GM13976 (cell line): ENCODE measurements around the gene ADRB2.

Source experiments
- DNase-seq: peaks from one replicate; pipeline ENCODE4 v3.0.0; 2012; ENCODE audit warnings: low spot score
- in situ Hi-C: fragments of 300-500 bp; cut with MboI; formaldehyde crosslinking; loops from one replicate; pipeline ENCODE4 v1.12.0; 2022; ENCODE audit warnings: low sequenced_read_pairs, mixed read lengths, inconsistent platforms; ENCODE audit not compliant: unreplicated experiment
- TF ChIP-seq, protein P1 (sequence below): IDR thresholded peaks from 2 replicates; pipeline ENCODE4 v1.5.1; 2012; ENCODE audit warnings: borderline replicate concordance, mild to moderate bottlenecking; ENCODE audit not compliant: insufficient read depth; ENCODE audit errors: extremely low read depth, missing control alignments, control extremely low read depth

Gene ADRB2

DNA sequence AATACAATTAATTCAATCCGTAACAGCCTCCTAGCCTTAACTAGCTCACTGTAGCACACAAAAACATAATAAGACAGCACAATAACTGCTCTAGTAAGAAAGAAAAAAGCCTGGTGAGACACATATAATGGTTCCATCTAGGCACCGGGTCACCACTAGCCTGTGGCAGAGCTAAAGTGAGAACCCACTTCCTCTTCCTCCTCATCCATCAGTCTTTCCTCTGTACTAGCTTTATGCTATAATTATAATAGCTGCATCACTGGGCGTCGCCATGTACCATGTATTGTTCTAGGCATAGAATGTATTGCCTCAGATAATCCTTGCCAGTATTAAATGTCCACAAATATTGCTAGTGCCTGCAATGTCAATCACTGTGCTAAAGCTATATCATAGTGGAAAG is 23.1 kb downstream of the ADRB2 start:
- in situ Hi-C loops, result no loop called here
- DNase-seq, result no peak
- TF ChIP-seq, protein P1, sequence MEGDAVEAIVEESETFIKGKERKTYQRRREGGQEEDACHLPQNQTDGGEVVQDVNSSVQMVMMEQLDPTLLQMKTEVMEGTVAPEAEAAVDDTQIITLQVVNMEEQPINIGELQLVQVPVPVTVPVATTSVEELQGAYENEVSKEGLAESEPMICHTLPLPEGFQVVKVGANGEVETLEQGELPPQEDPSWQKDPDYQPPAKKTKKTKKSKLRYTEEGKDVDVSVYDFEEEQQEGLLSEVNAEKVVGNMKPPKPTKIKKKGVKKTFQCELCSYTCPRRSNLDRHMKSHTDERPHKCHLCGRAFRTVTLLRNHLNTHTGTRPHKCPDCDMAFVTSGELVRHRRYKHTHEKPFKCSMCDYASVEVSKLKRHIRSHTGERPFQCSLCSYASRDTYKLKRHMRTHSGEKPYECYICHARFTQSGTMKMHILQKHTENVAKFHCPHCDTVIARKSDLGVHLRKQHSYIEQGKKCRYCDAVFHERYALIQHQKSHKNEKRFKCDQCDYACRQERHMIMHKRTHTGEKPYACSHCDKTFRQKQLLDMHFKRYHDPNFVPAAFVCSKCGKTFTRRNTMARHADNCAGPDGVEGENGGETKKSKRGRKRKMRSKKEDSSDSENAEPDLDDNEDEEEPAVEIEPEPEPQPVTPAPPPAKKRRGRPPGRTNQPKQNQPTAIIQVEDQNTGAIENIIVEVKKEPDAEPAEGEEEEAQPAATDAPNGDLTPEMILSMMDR, result no peak

DNA sequence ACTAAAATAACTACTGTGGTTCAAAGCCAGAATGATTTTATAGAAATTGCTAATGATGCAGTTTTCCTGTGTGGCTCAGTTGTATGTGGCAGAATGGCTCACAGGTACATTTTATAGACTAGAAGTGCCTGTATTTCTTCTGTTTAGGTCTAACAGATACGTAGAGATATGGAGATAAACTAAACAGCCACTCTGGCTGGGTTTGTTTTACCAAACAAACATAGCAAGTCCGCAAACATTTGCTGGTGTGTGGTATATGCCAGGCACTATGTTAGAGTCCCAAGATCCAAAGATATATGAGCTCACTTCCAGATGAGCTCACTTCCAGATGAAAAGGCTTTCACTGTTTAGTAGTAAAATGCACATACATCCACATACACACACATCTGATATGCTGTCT is 24.4 kb downstream of the ADRB2 start:
- TF ChIP-seq, protein P1, result no peak
- in situ Hi-C loops, result no loop called here
- no peak for DNase-seq

DNA sequence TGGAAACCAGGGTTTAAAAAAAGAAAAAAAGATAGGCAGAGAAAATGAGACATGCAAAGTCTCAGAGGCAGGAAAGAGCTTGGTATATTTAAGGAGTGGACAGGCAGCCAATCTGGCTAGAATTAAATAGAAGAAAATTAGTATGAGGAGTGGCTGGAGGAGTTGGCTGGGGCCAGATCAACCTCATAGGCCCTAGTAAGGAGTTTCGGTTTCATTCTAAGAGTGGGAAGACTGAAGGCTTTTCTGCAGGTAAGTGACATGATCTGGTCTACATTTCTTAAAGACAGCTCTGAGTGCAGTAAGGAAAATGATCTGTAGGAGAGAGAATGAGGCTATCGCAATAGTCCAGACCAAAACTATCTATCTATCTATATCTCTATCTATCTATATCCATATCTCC is 27.5 kb downstream of the ADRB2 start:
- in situ Hi-C loops, result no loop called here
- DNase-seq, result no peak
- TF ChIP-seq, protein P1, result no peak

DNA sequence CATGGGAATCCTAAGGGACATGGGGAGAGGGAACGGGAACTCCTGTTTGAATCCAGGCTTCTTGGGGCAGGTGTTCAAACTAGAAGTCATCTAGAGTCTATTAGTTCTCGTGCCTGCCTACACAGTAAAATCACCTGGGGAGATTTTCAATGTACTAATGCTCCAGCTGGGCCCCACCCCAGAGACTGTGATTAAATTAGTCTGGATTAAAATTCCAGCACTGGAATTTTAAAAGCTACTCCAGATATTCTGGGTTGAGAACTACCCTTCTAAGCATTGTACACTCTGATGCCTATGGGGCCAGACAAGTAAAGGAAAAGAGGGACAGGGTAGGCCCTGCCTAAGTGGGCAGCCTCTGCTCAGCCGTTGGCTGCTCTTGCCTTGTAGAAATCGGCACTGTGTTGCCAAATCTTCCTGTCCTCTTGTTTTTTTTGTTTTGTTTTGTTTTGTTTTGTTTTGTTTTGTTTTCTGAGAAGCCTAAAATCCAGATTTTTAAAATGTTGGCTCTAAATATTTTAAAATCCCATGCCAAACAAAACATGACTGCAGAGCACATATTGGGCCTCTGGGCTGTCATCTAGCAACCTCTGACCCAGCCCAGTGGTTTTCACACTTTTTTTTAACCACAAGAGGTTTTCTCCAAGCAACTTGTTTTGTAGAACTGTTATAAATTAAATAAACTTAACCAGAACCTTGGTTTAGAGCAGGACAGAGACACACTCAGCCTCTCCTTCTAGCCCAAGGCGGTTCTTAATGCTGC is 29.0 kb downstream of the ADRB2 start:
- in situ Hi-C loops, result no loop called here
- TF ChIP-seq, protein P1, result no peak
- no peak for DNase-seq

DNA sequence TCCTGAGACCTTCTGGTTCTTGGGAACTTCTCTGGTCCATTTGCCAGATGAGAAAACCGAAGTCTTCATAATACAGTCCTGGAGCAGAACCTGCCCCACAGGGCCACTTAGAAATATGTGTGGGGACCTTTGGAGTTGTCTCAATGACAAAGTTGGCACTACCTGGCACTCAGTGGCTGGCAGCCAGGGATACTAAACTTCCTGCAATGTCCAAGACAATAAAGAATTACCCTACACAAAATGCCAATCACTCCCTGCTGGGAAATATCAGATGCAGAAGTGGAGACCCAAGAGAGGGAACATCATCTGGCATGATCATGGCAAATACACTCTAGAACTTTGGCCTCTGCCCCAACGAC is 29.6 kb downstream of the ADRB2 start:
- no peak for DNase-seq
- in situ Hi-C loops, result no loop called here
- TF ChIP-seq, protein P1, result no peak

DNA sequence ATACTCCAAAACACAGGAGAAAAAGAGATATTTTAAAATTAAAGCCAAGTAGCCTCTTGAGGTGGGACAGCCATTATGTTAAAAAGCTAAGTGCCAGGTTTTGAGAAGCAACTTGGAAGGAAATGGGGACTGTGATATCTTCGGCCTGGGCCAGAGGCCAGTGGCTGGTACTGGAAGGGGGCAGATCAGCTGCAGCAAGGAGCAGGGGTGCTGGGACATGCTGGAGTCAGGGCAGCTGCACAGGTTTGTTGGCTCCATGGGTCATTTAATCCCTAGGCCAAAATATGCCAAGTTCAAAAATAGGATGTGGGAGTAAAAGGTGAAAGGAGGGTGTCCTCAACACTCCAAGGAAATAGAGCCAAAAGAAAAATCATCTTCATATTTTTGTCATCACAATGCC is 30.0 kb downstream of the ADRB2 start:
- in situ Hi-C loops, result no loop called here
- DNase-seq, result no peak
- TF ChIP-seq, protein P1, result no peak
